Bone marrow (tissue), 2 donors: ENCODE results near the gene DET1.

Experiments used
- DNase-seq, 2 donors: peaks; one replicate each; lab custom pipeline; 2025; lab: John Stamatoyannopoulos, UW

Gene DET1

DNA sequence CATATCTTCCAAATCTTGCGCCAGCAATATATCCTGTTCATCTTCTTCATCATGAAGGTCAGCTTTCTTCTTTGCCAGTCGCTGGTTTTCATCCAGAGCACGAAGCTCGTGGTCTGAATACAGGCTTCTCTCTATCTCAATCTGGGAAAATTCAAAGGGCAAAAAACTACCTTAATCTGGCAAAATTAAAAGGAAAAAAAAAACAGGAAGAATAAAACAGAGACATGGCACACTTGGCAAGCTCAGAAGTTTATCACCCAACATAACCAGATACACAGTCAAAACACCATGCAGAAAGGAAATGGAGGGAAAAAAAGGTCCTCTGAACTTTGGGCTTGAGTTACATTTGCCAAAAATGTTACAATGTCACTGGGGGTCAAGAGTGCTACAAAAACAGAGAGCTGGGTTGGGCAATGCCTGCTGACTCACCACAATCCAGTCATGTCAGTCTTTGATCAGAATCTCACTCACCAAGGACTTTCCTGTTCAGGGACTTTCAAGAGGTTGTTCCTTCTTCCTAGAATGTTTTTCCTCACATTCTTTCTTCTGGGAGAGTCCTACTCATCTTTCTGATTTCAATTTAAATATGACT is 80.8 kb downstream of the DET1 start:
- DNase-seq = no peak

GRCh38 chr15:88463870-88464532 is 82.5 kb downstream of the DET1 start:
- no peak for DNase-seq
